WERI-Rb-1 (cell line): ENCODE data around the gene MTMR3.
"Not testable (repeated sequence)": the region's sequence is repeated elsewhere in the genome, so short reads cannot be mapped to it uniquely, and the experiment has no call there.

Source experiments
- DNase-seq: peaks from one replicate; pipeline ENCODE4 v3.0.0-alpha.2; 2020
- H3K27ac ChIP-seq: fragments of 250-450 bp; sonication (Bioruptor Pico); 2 replicates; pipeline ENCODE4 v1.5.1; 2020; ENCODE audit warnings: mild to moderate bottlenecking, moderate library complexity
- H3K27me3 ChIP-seq: fragments of 250-450 bp; sonication (Bioruptor Pico); 2 replicates; pipeline ENCODE4 v1.5.1; 2021; ENCODE audit warnings: mild to moderate bottlenecking, low read depth, moderate library complexity; ENCODE audit not compliant: insufficient read depth, severe bottlenecking
- H3K36me3 ChIP-seq: fragments of 250-450 bp; sonication (Bioruptor Pico); 2 replicates; pipeline ENCODE4 v1.5.1; 2020; ENCODE audit warnings: mild to moderate bottlenecking, moderate library complexity
- H3K4me3 ChIP-seq: 2 replicates; pipeline ENCODE4 v1.5.1; 2011; ENCODE audit warnings: low read depth, mild to moderate bottlenecking, control low read depth, low read length
- H3K9me3 ChIP-seq: fragments of 250-450 bp; sonication (Bioruptor Pico); 2 replicates; pipeline ENCODE4 v1.5.1; 2021; ENCODE audit warnings: mild to moderate bottlenecking, moderate library complexity; ENCODE audit not compliant: severe bottlenecking
- CTCF ChIP-seq: IDR thresholded peaks from 2 replicates; pipeline ENCODE4 v1.5.1; 2011; ENCODE audit warnings: low read depth, mild to moderate bottlenecking, control low read depth, inconsistent platforms, low read length

The MTMR3 gene

GRCh38 chr22:29854432-29854831 is 28.5 kb upstream of the MTMR3 start:
- no peak for DNase-seq
- Histone ChIP-seq H3K27ac (no peak overlapping the region), H3K9me3 (no peaks in the 10 kb centered on the region), H3K36me3 (no peaks in the 10 kb centered on the region), H3K27me3 (no peaks in the 10 kb centered on the region), H3K4me3 (no peak overlapping the region)
- TF ChIP-seq CTCF = no peak

- TF ChIP-seq CTCF = no peak
- Histone ChIP-seq H3K9me3 (no peaks in the 10 kb centered on the region), H3K4me3 (no peak overlapping the region), H3K36me3 (no peaks in the 10 kb centered on the region), H3K27me3 (no peaks in the 10 kb centered on the region), H3K27ac (no peak overlapping the region)
- DNase-seq = no peak
Measured at GRCh38 chr22:29855611-29856181, 27.3 kb upstream of the MTMR3 start.

GRCh38 chr22:29856496-29856895 is 26.5 kb upstream of the MTMR3 start:
- no peak for DNase-seq
- TF ChIP-seq CTCF = no peak
- no peak overlapping the region for H3K4me3 ChIP-seq
- H3K9me3 ChIP-seq = no peaks in the 10 kb centered on the region
- H3K36me3 ChIP-seq = no peaks in the 10 kb centered on the region
- H3K27ac ChIP-seq = no peak overlapping the region
- H3K27me3 ChIP-seq = no peaks in the 10 kb centered on the region

GRCh38 chr22:29859030-29859429 is 23.9 kb upstream of the MTMR3 start:
- DNase-seq, H3K4me3 ChIP-seq, H3K27ac ChIP-seq, H3K36me3 ChIP-seq, H3K27me3 ChIP-seq, H3K9me3 ChIP-seq: not testable (repeated sequence)

- no peaks in the 10 kb centered on the region for H3K27me3 ChIP-seq
- H3K36me3 ChIP-seq = no peaks in the 10 kb centered on the region
- no peak for TF ChIP-seq CTCF
- H3K4me3 ChIP-seq = no peak overlapping the region
- H3K9me3 ChIP-seq = no peaks in the 10 kb centered on the region
- no peak overlapping the region for H3K27ac ChIP-seq
- no peak for DNase-seq
Measured at GRCh38 chr22:29860006-29860766, 22.8 kb upstream of the MTMR3 start.

- Histone ChIP-seq H3K27me3 (no peaks in the 10 kb centered on the region), H3K27ac (no peak overlapping the region), H3K4me3 (no peak overlapping the region), H3K36me3 (no peaks in the 10 kb centered on the region), H3K9me3 (no peaks in the 10 kb centered on the region)
- DNase-seq = no peak
- no peak for TF ChIP-seq CTCF
Measured at GRCh38 chr22:29861672-29862297, 21.2 kb upstream of the MTMR3 start.

GRCh38 chr22:29865572-29865971 is 17.4 kb upstream of the MTMR3 start:
- not testable (repeated sequence) for H3K27ac ChIP-seq, H3K4me3 ChIP-seq, H3K27me3 ChIP-seq, DNase-seq, H3K9me3 ChIP-seq, H3K36me3 ChIP-seq
